Measurements from ENCODE around the gene SUSD5.

Gene SUSD5

GRCh38 chr3:33174095-33174494, 44.5 kb downstream of the SUSD5 start:
- Histone ChIP-seq H3K4me1 (ENCODE audit: insufficient read depth, low read length, severe bottlenecking) (no peaks in the 10 kb centered on the region), H3K9ac (ENCODE audit: low read length) (no peak overlapping the region), H3K27me3 (ENCODE audit: insufficient read depth, low read length) (no peaks in the 10 kb centered on the region; the same call in 1 of the 2 replicates), H4K20me1 (ENCODE audit: insufficient read depth, low read length) (no peaks in the 10 kb centered on the region), H3K9me2 (ENCODE audit: low read depth, low read length) (no peaks in the 10 kb centered on the region), H3K4me3 (ENCODE audit: low read depth, low read length, poor library complexity, severe bottlenecking) (no peak overlapping the region), H3K36me3 (ENCODE audit: insufficient read depth, low read length) (no peaks in the 10 kb centered on the region), H3K9me3 (ENCODE audit: low read length) (no peaks in the 10 kb centered on the region), H3K4me2 (ENCODE audit: low read length) (no peak overlapping the region), H3K27ac (ENCODE audit: low read depth, low read length, poor library complexity, severe bottlenecking) (no peak overlapping the region), H3F3A (ENCODE audit: insufficient read depth, low read length) (no peaks in the 10 kb centered on the region), H2AFZ (ENCODE audit: low read length) (no peak overlapping the region), H3K79me2 (ENCODE audit: insufficient read depth, low read length) (no peaks in the 10 kb centered on the region)
- TF ChIP-seq CTCF (IDR thresholded peaks at IDR 0.05; ENCODE audit: low read length) (no peak), EZH2 (IDR thresholded peaks at IDR 0.05; ENCODE audit: borderline replicate concordance, low read length) (no peak)

DNA sequence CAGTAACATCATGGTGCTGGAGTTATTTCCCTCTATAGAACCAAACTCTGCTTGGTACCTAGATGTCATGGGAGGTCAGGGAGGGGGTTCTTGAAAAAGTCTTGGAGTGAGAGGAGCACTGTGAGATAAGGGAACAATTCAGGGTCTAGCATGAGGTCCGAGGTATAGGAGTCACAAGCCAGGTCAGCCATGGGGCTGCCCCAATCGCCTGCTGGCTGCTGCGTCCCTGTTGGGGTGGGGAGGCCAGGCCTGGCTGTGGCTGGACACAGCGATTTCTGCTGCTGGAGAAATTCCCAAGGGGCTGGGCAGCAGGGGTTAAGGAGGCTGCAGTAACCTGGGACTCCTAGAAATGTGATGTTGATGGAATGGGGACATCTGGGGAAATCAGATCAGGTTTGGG, 44.9 kb downstream of the SUSD5 start:
- H3K9ac ChIP-seq (ENCODE audit: low read length) = no peak overlapping the region
- no peaks in the 10 kb centered on the region for H3F3A ChIP-seq (ENCODE audit: insufficient read depth, low read length)
- no peak overlapping the region for H2AFZ ChIP-seq (ENCODE audit: low read length)
- TF ChIP-seq EZH2 (IDR thresholded peaks at IDR 0.05; ENCODE audit: borderline replicate concordance, low read length) (no peak), CTCF (IDR thresholded peaks at IDR 0.05; ENCODE audit: low read length) (no peak)
- no peaks in the 10 kb centered on the region for H3K79me2 ChIP-seq (ENCODE audit: insufficient read depth, low read length)
- no peak overlapping the region for H3K27ac ChIP-seq (ENCODE audit: low read depth, low read length, poor library complexity, severe bottlenecking)
- H3K4me3 ChIP-seq (ENCODE audit: low read depth, low read length, poor library complexity, severe bottlenecking) = no peak overlapping the region
- H3K4me1 ChIP-seq (ENCODE audit: insufficient read depth, low read length, severe bottlenecking) = no peaks in the 10 kb centered on the region
- no peaks in the 10 kb centered on the region for H3K9me2 ChIP-seq (ENCODE audit: low read depth, low read length)
- H3K9me3 ChIP-seq (ENCODE audit: low read length) = no peaks in the 10 kb centered on the region
- no peaks in the 10 kb centered on the region; the same call in 1 of the 2 replicates for H3K27me3 ChIP-seq (ENCODE audit: insufficient read depth, low read length)
- H4K20me1 ChIP-seq (ENCODE audit: insufficient read depth, low read length) = no peaks in the 10 kb centered on the region
- no peaks in the 10 kb centered on the region for H3K36me3 ChIP-seq (ENCODE audit: insufficient read depth, low read length)
- H3K4me2 ChIP-seq (ENCODE audit: low read length) = no peak overlapping the region

DNA sequence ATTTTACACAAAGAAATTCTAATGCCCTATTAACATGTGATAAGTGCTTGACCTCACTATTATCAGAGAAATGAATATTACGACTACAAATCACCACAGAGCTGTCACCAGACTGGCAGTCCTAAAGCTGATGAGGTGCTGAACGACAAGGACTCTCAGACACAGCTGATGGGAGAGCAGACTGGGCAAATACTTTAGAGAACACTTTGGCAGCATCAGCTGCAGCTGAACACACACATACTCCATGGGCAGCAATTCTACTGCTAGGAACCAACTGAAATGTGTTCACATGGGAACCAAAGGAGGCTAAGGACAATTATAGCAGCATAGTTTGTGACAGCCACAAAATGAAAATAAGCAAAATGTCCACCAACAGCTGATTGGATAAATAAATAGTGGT, 45.5 kb downstream of the SUSD5 start:
- no peaks in the 10 kb centered on the region; the same call in 1 of the 2 replicates for H3K27me3 ChIP-seq (ENCODE audit: insufficient read depth, low read length)
- no peaks in the 10 kb centered on the region for H3K79me2 ChIP-seq (ENCODE audit: insufficient read depth, low read length)
- H3K36me3 ChIP-seq (ENCODE audit: insufficient read depth, low read length) = no peaks in the 10 kb centered on the region
- H3K4me3 ChIP-seq (ENCODE audit: low read depth, low read length, poor library complexity, severe bottlenecking) = no peak overlapping the region
- no peak overlapping the region for H3K4me2 ChIP-seq (ENCODE audit: low read length)
- no peaks in the 10 kb centered on the region for H3K9me3 ChIP-seq (ENCODE audit: low read length)
- no peak overlapping the region for H3K9ac ChIP-seq (ENCODE audit: low read length)
- no peak overlapping the region for H2AFZ ChIP-seq (ENCODE audit: low read length)
- H3K9me2 ChIP-seq (ENCODE audit: low read depth, low read length) = no peaks in the 10 kb centered on the region
- no peaks in the 10 kb centered on the region for H4K20me1 ChIP-seq (ENCODE audit: insufficient read depth, low read length)
- TF ChIP-seq EZH2 (IDR thresholded peaks at IDR 0.05; ENCODE audit: borderline replicate concordance, low read length) (no peak), CTCF (IDR thresholded peaks at IDR 0.05; ENCODE audit: low read length) (no peak)
- H3K27ac ChIP-seq (ENCODE audit: low read depth, low read length, poor library complexity, severe bottlenecking) = no peak overlapping the region
- no peaks in the 10 kb centered on the region for H3F3A ChIP-seq (ENCODE audit: insufficient read depth, low read length)
- no peaks in the 10 kb centered on the region for H3K4me1 ChIP-seq (ENCODE audit: insufficient read depth, low read length, severe bottlenecking)
